Mucosa of descending colon (tissue), 3 donors: ENCODE results near the gene DTNA. TPM values are rescaled to one million over a fixed set of nuclear protein-coding genes. Genes with fewer than 3 reads are reported as not detected.

ENCODE experiments used
- ATAC-seq: fragments of 200-7000 bp; cut with Tn5 transposase; one replicate; pipeline ENCODE4 v1.9.1; 2020; ENCODE audit warnings: mild to moderate bottlenecking, moderate library complexity
- DNase-seq, 3 donors: peaks; one replicate each; pipeline ENCODE4 v3.0.0-alpha.2; 2020
- H3K36me3 ChIP-seq: fragments of 200-600 bp; one replicate; pipeline ENCODE4 v1.8.0; 2021; ENCODE audit warnings: low read depth, mild to moderate bottlenecking
- H3K4me1 ChIP-seq: fragments of 200-600 bp; one replicate; pipeline ENCODE4 v1.8.0; 2021; ENCODE audit warnings: low read depth, mild to moderate bottlenecking
- H3K4me3 ChIP-seq: fragments of 200-600 bp; one replicate; pipeline ENCODE4 v1.8.0; 2021; ENCODE audit warnings: mild to moderate bottlenecking
- H3K9me3 ChIP-seq: fragments of 200-600 bp; one replicate; pipeline ENCODE4 v1.8.0; 2021; ENCODE audit warnings: mild to moderate bottlenecking
- intact Hi-C, 2 donors: fragments of 100-400 bp; cut with DNase I in 1 of 2; cut with micrococcal nuclease in 1 of 2; formaldehyde crosslinking; loops; one replicate each; pipeline versions ENCODE4 v1.11.0 to v1.11.1; 2022; cut with DNase I, micrococcal nuclease
- total RNA-seq, 3 donors: library from RNA; stranded (reverse); fragmentation: NEBNext Ultra II Directional in 2 of 3; extraction: Animal tissue kit (Norgen Biotek cat#: 25700) in 2 of 3; gene quantifications; one replicate each; pipeline versions ENCODE4 v1.2.1 to v1.2.4, GENCODE V29; 2021 to 2023
- TF ChIP-seq, protein P1 (sequence below): fragments of 200-600 bp; IDR thresholded peaks from one replicate; pipeline ENCODE4 v1.8.0; 2022; ENCODE audit warnings: antibody characterized with exemption, mild to moderate bottlenecking
- donor health status: DM: no; HTN: no; CAD: no; lungs with moderate emphysema.
- donor health status: DM: no; HTN: no; CAD: no.
- donor health status: DM: no; HTN: yes; CAD: no.

Gene DTNA
- total RNA-seq, 3 donors from 2014 or later: 2.8 to 23.5 (median 7.4) TPM

DNA sequence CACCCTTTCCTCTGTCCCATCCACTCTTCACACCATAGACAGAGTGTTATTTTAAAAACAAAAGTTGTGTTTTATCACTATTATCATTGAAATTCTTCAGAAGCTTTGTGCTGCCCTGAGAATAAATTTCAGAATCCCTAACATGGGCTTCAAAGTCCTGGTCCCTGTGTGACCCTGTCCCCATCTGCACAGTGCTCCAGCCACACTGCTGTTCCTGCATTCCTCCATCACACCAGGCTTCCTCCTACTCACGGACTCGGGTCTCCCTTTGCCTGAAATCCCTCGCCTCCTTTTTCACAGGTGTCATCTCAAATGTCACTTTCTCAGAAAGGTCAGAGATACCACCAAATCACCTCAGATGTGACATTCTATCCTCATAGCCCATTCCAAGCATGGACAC is 8.2 kb upstream of the DTNA start:
- TF ChIP-seq, protein P1, sequence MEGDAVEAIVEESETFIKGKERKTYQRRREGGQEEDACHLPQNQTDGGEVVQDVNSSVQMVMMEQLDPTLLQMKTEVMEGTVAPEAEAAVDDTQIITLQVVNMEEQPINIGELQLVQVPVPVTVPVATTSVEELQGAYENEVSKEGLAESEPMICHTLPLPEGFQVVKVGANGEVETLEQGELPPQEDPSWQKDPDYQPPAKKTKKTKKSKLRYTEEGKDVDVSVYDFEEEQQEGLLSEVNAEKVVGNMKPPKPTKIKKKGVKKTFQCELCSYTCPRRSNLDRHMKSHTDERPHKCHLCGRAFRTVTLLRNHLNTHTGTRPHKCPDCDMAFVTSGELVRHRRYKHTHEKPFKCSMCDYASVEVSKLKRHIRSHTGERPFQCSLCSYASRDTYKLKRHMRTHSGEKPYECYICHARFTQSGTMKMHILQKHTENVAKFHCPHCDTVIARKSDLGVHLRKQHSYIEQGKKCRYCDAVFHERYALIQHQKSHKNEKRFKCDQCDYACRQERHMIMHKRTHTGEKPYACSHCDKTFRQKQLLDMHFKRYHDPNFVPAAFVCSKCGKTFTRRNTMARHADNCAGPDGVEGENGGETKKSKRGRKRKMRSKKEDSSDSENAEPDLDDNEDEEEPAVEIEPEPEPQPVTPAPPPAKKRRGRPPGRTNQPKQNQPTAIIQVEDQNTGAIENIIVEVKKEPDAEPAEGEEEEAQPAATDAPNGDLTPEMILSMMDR: no peak
- H3K9me3 ChIP-seq: no peaks in the 10 kb centered on the region
- no peaks in the 10 kb centered on the region for H3K36me3 ChIP-seq
- H3K4me3 ChIP-seq: no peak overlapping the region
- ATAC-seq (no peak), DNase-seq (no peak)
- no peaks in the 10 kb centered on the region for H3K4me1 ChIP-seq
- intact Hi-C loops: no loop called here

DNA sequence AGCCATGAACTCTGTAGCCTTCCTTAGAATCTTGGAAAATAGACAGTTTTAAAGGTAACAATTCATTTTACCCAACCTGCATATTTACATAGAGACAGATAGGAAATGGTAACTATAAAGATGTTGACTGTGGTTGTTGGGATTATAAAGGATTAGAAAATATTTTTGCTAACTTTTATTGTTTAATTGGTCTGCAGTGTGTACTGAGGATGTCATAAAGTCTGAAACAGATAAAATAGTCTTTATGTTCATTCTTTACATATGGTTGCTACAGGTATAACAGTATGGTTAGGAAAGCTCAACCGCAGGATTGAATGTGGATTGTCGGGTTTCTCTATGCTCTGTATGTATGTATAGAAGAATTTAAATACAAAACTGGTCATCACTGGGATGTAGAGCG is 7.3 kb upstream of the DTNA start:
- ATAC-seq (peak; percentile 65), DNase-seq (no peak)
- intact Hi-C loops: no loop called here
- H3K9me3 ChIP-seq: no peaks in the 10 kb centered on the region
- no peak overlapping the region for H3K4me3 ChIP-seq
- no peaks in the 10 kb centered on the region for H3K36me3 ChIP-seq
- TF ChIP-seq, protein P1: no peak
- no peaks in the 10 kb centered on the region for H3K4me1 ChIP-seq

DNA sequence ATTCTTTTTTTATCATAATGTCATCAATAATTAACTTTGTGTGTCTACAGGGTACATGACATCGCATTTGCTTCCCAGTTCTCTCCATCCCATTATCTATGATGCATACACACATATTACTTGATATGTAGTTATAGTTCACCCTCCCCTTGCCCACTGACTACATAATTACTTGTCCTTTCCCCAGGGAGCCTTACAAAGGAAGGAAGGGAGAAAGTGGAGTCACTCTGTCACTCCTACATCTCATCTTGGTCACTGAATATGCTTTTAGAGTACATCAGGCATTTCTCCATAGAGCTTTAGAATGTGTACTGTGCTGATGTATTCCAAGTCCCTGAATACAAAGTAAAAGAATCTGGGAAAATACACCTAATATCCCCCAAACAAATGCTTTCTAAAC is 6.0 kb upstream of the DTNA start:
- Histone ChIP-seq H3K36me3 (no peaks in the 10 kb centered on the region), H3K9me3 (no peaks in the 10 kb centered on the region), H3K4me3 (no peak overlapping the region), H3K4me1 (no peaks in the 10 kb centered on the region)
- TF ChIP-seq, protein P1: no peak
- intact Hi-C loops: no loop called here
- DNase-seq (no peak), ATAC-seq (no peak)

DNA sequence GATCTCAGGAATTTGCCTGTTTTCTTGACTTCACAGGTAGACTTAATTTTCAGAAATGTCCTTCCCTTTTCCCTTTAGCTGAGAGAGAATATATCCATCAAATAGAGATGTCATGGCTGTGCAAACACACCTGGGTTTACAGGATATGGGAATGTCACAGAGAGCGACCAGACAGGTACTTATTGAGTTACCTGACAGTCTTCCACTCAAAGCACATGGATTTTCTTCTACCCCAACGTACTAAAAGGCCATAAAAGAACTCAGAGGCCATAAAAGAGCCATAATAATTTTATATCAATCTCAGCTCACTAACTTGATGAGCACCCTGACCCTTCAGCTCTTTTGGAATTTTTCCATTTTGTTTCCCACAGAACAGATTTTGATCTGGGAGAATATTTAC is 5.3 kb upstream of the DTNA start:
- Histone ChIP-seq H3K4me1 (no peaks in the 10 kb centered on the region), H3K36me3 (no peaks in the 10 kb centered on the region), H3K9me3 (no peaks in the 10 kb centered on the region), H3K4me3 (no peak overlapping the region)
- DNase-seq: no peak
- intact Hi-C loops: no loop called here
- TF ChIP-seq, protein P1: no peak
- peak; percentile 77 for ATAC-seq

DNA sequence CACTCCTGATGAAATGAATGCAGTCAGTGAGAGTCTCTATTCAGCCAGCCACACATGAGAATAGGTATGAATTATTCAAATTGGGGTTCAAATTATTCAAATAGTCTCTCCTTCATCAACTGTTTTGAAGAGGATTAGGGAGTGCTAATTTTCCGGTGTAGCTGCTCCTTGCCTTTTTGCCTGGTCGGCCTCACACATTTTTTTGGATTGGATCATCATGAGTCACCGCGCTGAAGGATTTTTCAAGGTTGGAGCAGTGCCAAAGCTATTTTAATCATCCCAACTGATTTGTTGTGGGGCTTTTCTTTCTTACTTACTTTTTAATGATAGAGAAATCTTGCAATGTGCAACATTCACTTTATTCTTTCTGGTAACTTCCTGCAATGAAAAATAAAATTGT is 2.4 kb upstream of the DTNA start:
- no peaks in the 10 kb centered on the region for H3K36me3 ChIP-seq
- H3K4me3 ChIP-seq: no peak overlapping the region
- no peak for ATAC-seq
- intact Hi-C loops: no loop called here
- no peaks in the 10 kb centered on the region for H3K9me3 ChIP-seq
- H3K4me1 ChIP-seq: no peaks in the 10 kb centered on the region
- peak in 1 of 3 donors; percentile 27 for DNase-seq
- TF ChIP-seq, protein P1: no peak

DNA sequence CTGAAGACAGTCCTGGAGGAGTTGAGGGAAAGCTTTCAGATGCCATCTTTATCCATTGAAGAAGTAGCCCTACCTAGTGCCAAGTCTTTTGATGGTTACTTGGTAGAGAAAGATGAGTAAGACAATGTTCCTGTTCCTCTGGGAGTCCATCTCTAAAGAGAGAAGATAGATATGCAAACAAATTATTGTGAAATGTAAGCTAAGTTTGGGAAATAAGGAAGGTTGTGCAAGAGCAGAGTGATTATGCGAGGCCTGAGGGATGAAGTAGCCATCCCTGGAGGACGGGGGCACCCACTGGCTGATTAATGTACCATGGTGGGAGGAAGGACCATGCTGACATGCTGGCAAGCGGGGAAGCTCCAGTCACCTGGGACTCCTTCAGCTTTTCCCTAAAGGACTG is 994 bp upstream of the DTNA start:
- H3K9me3 ChIP-seq: no peaks in the 10 kb centered on the region
- H3K4me3 ChIP-seq: no peak overlapping the region
- intact Hi-C loops: no loop called here
- H3K36me3 ChIP-seq: no peaks in the 10 kb centered on the region
- TF ChIP-seq, protein P1: no peak
- ATAC-seq (peak; percentile 52), DNase-seq (no peak)
- no peaks in the 10 kb centered on the region for H3K4me1 ChIP-seq
